ENCODE results near the gene ACTRT2. TPM values are rescaled to one million over a fixed set of nuclear protein-coding genes. Genes with fewer than 3 reads are reported as not detected.

Gene ACTRT2
- total RNA-seq, 1 donor from 2014 or later = not detected

GRCh38 chr1:2988256-2988655 lies 33.0 kb upstream of the ACTRT2 start:
- TF ChIP-seq CTCF (IDR thresholded peaks at IDR 0.05) = no peak
- Mint-ChIP-seq H3K27ac (ENCODE audit: unreplicated experiment) (no peak overlapping the region), H3K27me3 (ENCODE audit: low read depth) (no peaks in the 10 kb centered on the region), H3K36me3 (ENCODE audit: low read depth) (no peaks in the 10 kb centered on the region), H3K4me3 (ENCODE audit: unreplicated experiment) (no peak overlapping the region), H3K4me1 (ENCODE audit: low read depth) (no peaks in the 10 kb centered on the region), H3K9me3 (ENCODE audit: low read depth) (peaks cover 18% of the 10 kb centered on the region)
- DNase-seq (ENCODE audit: low spot score) = no peak

GRCh38 chr1:2989185-2989584 lies 32.1 kb upstream of the ACTRT2 start:
- H3K27me3 Mint-ChIP-seq (ENCODE audit: low read depth) = no peaks in the 10 kb centered on the region
- no peaks in the 10 kb centered on the region for H3K4me1 Mint-ChIP-seq (ENCODE audit: low read depth)
- H3K27ac Mint-ChIP-seq (ENCODE audit: unreplicated experiment) = no peak overlapping the region
- TF ChIP-seq CTCF (IDR thresholded peaks at IDR 0.05) = no peak
- H3K9me3 Mint-ChIP-seq (ENCODE audit: low read depth) = peaks cover 25% of the 10 kb centered on the region
- H3K4me3 Mint-ChIP-seq (ENCODE audit: unreplicated experiment) = no peak overlapping the region
- H3K36me3 Mint-ChIP-seq (ENCODE audit: low read depth) = no peaks in the 10 kb centered on the region
- DNase-seq (ENCODE audit: low spot score) = no peak

GRCh38 chr1:2989976-2990375 lies 31.3 kb upstream of the ACTRT2 start:
- peaks cover 30% of the 10 kb centered on the region for H3K9me3 Mint-ChIP-seq (ENCODE audit: low read depth)
- H3K27me3 Mint-ChIP-seq (ENCODE audit: low read depth) = no peaks in the 10 kb centered on the region
- H3K4me3 Mint-ChIP-seq (ENCODE audit: unreplicated experiment) = no peak overlapping the region
- no peak overlapping the region for H3K27ac Mint-ChIP-seq (ENCODE audit: unreplicated experiment)
- TF ChIP-seq CTCF (IDR thresholded peaks at IDR 0.05) = no peak
- H3K4me1 Mint-ChIP-seq (ENCODE audit: low read depth) = no peaks in the 10 kb centered on the region
- no peaks in the 10 kb centered on the region for H3K36me3 Mint-ChIP-seq (ENCODE audit: low read depth)
- DNase-seq (ENCODE audit: low spot score) = peak; percentile 71

GRCh38 chr1:2990376-2991115 lies 30.7 kb upstream of the ACTRT2 start:
- H3K9me3 Mint-ChIP-seq (ENCODE audit: low read depth) = peaks cover 31% of the 10 kb centered on the region
- no peaks in the 10 kb centered on the region for H3K36me3 Mint-ChIP-seq (ENCODE audit: low read depth)
- H3K27me3 Mint-ChIP-seq (ENCODE audit: low read depth) = no peaks in the 10 kb centered on the region
- no peaks in the 10 kb centered on the region for H3K4me1 Mint-ChIP-seq (ENCODE audit: low read depth)
- DNase-seq (ENCODE audit: low spot score) = peak; percentile 64
- H3K27ac Mint-ChIP-seq (ENCODE audit: unreplicated experiment) = no peak overlapping the region
- H3K4me3 Mint-ChIP-seq (ENCODE audit: unreplicated experiment) = no peak overlapping the region
- no peak for TF ChIP-seq CTCF (IDR thresholded peaks at IDR 0.05)

- peak; percentile 65 for DNase-seq (ENCODE audit: low spot score)
- Mint-ChIP-seq H3K4me3 (ENCODE audit: unreplicated experiment) (no peak overlapping the region), H3K9me3 (ENCODE audit: low read depth) (peaks cover 32% of the 10 kb centered on the region), H3K36me3 (ENCODE audit: low read depth) (no peaks in the 10 kb centered on the region), H3K27me3 (ENCODE audit: low read depth) (no peaks in the 10 kb centered on the region), H3K4me1 (ENCODE audit: low read depth) (no peaks in the 10 kb centered on the region), H3K27ac (ENCODE audit: unreplicated experiment) (no peak overlapping the region)
- TF ChIP-seq CTCF (IDR thresholded peaks at IDR 0.05) = no peak
These were observed 29.3 kb upstream of the ACTRT2 start for GRCh38 chr1:2991753-2992495.

Data from chondrocyte (in vitro differentiated cells).